Prostate gland (tissue), 2 donors: ENCODE results near the gene GSE1.

Experiments
- POLR2A ChIP-seq: fragments of 450-650 bp; IDR thresholded peaks from one replicate; pipeline ENCODE4 v1.6.1; 2016; ENCODE audit warnings: antibody characterized with exemption, mild to moderate bottlenecking
- POLR2AphosphoS5 ChIP-seq: sonication (generic); formaldehyde crosslinking; IDR thresholded peaks from one replicate; pipeline ENCODE4 v1.6.1; 2017; ENCODE audit warnings: antibody characterized with exemption
- TF ChIP-seq, protein P1 (sequence below), 4 experiments: fragments of 200-600 bp in 2 of 4; fragments of 450-650 bp in 2 of 4; sonication (generic) in 2 of 4; IDR thresholded peaks; 1 replicate in 3 of 4; 2 replicates in 1 of 4; pipeline ENCODE4 v1.5.1; 2016 to 2019; ENCODE audit warnings: antibody characterized with exemption in 4 of 4, mild to moderate bottlenecking in 2 of 4, moderate library complexity in 2 of 4

DNA sequence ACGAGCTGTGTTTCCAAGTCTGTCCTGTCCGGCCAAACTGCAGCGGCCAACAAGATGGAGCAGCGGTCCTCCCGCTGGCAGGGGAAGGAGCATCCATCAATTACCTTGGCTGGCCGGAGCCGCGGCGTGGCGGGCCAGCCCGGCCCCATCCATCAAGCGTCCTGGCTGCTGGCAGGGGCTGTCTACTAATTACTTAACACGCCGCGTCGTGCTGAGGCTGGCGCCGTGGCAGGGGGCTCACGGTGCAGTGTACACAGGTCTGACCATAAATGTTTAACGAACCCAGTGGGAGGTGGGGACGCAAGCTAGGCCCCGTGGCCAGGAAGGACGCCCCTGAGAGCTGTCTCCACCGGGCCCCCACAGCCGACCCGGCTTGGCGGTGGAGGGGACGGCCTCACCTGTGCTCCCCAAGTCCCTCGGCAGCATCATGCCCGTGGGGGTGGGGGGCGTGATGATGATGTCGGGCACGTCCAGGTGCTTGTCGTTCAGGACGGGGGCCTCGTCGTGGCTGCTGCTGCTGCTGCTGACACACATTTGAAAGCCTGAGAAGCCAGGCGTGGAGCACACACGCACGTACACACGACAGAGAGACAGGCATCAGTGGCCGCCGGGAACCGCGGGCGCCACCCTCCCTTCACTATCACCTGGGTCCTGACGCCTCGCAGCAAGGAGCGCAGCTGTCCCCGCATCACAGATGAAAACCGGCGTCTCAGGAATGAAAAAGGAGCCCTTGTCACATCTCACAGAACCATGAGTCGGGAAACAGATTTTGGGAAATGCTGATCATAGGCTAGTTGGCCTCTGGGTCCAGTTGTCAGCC, 96.9 kb downstream of the GSE1 start:
- TF ChIP-seq, protein P1, sequence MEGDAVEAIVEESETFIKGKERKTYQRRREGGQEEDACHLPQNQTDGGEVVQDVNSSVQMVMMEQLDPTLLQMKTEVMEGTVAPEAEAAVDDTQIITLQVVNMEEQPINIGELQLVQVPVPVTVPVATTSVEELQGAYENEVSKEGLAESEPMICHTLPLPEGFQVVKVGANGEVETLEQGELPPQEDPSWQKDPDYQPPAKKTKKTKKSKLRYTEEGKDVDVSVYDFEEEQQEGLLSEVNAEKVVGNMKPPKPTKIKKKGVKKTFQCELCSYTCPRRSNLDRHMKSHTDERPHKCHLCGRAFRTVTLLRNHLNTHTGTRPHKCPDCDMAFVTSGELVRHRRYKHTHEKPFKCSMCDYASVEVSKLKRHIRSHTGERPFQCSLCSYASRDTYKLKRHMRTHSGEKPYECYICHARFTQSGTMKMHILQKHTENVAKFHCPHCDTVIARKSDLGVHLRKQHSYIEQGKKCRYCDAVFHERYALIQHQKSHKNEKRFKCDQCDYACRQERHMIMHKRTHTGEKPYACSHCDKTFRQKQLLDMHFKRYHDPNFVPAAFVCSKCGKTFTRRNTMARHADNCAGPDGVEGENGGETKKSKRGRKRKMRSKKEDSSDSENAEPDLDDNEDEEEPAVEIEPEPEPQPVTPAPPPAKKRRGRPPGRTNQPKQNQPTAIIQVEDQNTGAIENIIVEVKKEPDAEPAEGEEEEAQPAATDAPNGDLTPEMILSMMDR (IDR thresholded peaks at IDR 0.05), result no peak
- TF ChIP-seq POLR2A, result no peak
- TF ChIP-seq POLR2AphosphoS5, result no peak
